Suppressor macrophage treated with lipopolysaccharide for 4 hours (primary cell): ENCODE results near the gene IL1RL2.
A peak's percentile ranks its signal among the peaks of the same experiment; 100 is the strongest.

ENCODE experiments used
- DNase-seq: peaks from one replicate; pipeline ENCODE4 v3.0.0-alpha.2; 2020

Gene IL1RL2

DNA sequence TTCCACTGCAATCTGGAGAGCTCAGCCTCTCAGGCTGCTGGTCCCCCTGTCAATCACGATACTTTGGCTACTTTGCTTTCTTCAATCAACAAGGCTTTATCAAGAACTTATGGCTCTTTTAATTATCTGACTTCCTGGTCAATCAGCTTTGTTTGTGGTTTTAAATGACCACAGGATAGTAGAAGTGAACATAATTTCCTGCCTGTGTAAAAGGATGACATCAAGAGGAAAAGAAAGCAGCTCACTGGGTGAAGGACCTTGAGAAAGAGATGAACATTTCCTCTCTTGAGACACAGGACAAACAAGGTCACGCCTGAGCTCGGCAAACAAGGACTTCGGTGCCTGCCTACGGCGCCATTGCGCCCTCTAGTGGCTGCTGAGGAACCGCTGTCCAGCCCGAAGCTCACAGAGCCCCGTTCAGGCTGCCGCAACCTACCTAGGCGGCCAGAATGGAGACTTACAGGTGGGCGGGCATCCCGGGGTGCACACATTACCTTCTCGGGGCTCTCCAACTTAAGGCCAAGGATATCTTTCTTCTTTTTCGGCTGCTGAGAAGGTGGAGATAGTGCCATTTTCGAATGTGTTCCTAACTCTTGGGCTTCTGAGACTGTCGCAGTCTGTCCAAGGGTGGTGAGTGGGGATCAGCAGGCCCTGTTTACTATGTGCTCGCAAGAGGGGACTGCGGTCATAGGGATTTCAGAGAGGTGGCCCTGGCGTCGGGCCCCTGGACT, 54.0 kb downstream of the IL1RL2 start:
- DNase-seq, result peak; percentile 98

- DNase-seq, result peak; percentile 61
Measured at GRCh38 chr2:102241616-102242305, 54.9 kb downstream of the IL1RL2 start.

DNA sequence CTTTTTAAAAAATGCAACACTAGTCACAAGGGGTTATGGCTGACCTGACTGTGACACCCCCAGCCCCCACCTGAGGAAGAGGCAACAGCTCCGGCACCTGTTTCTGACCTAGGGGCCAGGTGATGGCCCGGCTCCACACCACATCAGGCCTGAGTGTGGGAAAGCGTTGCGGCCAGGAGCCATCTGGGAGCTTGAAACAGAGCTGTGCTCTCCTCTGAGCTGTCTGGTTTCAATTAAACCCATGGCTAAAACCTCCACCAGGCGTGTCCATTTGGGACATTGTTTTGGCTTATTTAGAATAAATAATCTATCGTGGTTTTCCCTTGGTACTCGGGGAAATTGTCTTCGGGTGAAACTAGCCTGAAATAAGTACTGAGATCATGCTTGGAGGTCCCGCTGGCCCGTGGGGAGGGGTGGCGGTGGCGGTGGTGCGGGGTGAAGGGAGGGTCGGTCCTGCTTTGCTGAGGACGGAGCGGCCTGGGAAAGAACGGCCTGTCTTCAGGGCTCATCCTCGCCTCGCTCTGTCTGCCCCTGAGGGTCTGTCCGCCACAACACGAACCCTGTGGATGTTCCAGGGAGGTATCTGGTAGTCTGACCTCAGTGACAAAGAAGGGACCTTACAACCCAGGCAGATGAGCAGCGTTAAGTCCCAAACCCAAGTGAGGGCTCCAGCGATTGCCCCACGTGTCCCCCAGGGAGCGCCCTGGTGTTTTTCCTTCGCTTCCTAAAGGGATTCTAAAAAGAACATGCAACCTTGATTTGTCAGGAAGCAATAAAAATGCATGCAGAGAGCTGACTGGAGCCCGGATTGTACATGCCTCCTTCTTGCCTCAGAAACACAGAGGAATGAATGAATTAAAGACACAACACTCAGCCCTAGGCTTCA, 58.7 kb downstream of the IL1RL2 start:
- no peak for DNase-seq

- no peak for DNase-seq
Measured at GRCh38 chr2:102250278-102250821, 63.5 kb downstream of the IL1RL2 start.

DNA sequence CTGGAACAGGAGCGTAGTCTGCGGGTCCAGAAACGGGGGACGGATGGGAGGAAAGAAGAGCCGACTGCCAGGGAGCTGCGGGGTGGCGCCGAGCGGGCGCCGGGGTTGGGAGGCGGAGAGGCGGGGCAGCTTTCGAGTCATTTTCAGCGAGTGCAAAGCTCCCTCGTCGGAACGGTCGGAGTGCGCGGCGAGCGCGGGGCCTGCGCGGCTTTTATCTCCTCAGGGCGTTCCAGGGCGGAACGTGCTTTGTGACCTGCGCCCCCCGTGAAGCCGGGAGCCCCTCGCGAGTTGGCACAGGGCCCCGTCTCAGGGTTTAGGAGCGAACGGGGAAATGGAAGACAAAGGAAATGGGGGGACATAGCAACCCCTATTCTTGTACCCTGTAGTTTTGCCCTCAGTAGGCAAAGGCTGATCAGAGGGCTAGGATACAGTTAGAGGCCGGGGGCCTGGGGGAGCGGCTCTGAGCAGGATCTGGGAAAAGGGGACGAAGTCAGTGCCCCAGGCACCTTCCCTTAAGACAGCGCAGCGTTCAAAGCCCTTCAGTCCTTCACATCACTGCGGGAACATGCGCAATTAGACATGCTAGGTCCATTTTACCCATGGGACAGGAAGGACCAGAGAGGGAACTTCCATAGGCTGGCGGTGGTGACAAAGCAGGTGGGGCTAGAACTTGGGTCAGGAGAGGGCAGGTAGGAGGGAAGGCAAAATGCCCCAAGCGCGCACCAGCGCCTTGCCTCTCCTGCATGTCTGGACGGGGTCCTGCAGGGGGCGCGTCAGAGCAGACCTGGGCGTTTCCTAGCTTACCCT, 64.4 kb downstream of the IL1RL2 start:
- peak; percentile 65 for DNase-seq

DNA sequence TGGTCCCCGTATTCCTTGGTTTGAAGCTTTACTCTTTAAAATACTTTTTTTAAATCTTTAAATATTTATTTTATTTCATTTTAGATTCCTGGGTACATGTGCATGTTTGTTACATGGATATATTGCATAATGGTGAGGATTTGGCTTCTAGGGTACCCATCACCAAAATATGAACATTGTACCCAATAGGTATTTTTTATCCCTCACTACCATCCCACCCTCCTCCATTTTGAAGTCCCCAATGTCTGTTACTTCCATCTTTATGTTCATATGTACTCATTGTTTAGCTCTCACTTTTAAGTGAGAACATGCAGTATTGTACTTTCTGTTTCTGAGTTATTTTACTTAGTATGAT, 65.0 kb downstream of the IL1RL2 start:
- DNase-seq, result no peak

- no peak for DNase-seq
Measured at GRCh38 chr2:102252236-102252635, 65.4 kb downstream of the IL1RL2 start.

DNA sequence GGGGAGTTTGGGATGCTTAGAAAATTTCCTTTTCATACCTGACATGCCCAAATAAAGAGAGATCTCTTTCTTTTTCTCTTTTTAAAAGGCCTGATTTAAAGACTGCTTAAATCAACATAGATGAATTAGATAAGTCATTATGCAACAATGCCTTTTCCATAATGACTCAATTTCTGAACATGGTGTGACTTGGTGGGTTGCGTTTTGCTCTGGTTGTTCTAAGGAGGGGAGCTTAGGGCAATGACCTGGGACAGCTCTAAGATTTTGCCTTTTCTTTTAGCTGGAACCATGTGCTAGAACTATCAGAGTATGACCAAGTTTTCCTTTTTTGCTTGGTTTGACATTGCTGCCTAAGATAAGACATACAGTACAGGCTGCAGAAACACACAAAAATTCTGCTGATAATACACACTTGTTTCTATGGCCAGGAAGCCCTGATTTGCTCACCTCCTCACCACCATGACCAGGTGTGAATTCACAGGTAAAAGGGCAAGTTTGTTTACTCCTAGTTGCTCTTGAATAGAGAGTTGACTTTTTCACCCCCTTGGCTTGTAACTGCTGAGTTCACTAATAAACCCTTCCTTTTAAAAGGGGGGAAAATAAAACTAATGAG, 66.4 kb downstream of the IL1RL2 start:
- no peak for DNase-seq

DNA sequence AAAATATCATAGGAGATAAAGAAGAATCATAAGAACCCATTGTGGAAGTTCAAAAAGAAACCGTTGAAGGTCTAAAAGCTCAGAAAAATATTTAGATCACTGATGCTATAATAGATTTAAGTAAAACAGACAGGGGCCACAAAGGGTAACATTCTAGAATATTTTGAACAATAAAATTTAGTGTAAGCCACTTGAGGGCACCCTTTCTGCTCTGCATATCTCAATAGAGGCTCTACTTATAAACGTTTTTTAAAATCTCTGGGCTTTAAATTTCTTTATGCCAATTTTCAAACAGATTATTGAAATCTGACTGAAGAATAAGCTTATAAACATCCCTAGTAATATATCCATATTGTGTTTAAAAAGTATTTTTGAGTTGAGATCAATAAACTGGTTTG, 66.9 kb downstream of the IL1RL2 start:
- DNase-seq, result no peak

- DNase-seq, result peak; percentile 51
Measured at GRCh38 chr2:102256276-102256675, 69.5 kb downstream of the IL1RL2 start.

DNA sequence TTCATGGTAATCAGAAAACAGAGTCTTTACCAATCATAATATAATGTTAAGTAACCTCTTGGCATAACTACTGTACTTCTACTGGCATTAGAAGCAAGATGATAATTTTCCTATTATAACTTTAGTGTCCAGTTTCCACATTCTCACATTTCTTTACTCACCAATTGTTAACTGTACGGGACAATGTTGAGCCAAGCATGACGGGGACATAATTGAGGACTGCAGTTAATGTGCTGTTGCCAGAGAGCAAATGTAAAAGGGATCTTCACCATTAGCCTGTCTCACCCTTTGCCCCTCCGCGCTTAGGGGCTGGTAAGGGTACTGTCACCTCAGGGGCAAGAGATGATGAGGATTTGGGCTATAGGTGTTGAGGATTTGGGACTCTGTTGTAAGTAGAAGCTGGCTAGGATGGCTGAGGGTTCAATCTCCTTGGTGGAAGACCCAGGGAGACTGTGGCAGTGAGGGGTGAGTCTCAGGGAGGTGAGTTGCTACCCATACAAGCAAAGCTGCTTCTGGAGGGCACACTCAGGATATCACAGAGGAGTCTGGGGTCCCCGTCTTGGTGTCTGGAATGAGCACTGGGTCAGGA, 70.1 kb downstream of the IL1RL2 start:
- no peak for DNase-seq

- DNase-seq, result no peak
Measured at GRCh38 chr2:102258025-102258385, 71.2 kb downstream of the IL1RL2 start.

DNA sequence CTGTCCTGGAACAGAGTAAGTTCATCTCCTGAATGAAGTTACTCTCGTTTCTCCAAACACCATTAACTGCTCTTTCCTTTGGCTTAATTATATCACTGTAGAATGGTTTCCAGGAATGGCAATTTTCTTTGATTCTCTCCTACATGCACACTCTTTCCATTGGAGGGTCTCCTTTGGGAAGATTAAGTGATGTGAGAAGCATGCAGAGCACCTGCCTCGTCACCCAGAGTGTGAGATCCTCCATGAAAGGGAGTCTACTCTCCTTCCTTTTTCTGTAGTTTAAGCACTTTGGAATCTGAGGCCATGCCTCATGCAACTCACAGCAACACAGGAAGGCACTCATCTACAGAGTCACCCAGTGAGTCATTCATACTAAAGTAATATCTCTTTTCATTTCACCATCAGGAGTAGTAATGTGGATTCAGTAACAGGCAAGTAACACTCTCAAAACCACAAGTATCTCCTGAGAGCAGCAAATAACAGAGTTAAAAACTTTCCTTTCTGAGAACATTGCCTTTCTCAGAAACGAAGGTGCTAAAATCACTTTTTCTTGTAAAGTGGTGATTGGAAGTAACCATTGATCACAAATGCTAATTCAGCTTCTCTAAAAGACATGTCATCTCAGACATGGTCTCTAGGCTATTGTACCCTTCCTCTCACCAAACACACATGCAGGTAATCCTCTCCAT, 71.7 kb downstream of the IL1RL2 start:
- peak; percentile 84 for DNase-seq

- peak; percentile 32 for DNase-seq
Measured at GRCh38 chr2:102261467-102262135, 74.8 kb downstream of the IL1RL2 start.

DNA sequence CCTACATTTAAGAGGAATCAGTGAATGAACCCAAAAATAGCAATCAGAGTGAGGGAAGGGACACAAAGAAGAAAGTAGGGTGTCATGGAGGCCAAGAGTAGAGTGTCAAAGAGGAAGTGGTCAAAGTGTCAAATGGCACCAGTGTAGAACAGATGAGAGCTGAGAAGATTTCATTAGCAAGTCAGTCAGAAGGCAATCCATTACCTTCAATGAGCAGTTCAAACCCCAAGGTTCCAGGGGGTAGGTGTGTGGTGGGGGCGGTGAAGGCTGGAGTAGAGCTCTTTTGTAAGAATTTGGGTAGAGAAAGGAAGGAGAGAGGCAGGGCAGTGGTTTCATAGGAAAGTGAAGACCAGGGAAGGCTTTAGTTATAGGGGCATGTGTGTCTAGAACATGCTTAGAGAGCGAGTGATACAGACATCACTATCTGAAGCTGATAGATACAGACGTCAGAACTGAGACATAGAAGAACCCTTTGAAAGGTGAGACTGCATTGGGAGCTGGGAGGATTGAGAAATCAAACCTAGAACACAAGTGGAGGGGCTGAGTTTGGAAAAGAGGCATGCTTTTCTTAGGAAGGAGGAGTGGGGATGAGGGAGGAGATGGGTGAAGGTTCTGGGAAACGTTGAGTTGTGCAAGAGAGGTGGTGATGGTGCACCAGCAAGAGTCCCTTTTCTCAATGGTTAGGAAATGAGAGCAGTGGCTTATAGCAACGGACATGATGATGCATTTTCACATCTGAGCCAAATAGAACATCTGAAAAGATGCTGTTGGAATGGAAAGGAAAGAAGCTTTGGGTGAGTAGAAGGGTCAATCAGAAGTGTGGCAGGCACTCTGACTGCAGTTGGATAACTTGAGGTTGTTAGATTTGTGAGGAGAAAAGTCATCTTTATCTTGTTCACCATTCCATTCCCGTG, 75.7 kb downstream of the IL1RL2 start:
- no peak for DNase-seq

DNA sequence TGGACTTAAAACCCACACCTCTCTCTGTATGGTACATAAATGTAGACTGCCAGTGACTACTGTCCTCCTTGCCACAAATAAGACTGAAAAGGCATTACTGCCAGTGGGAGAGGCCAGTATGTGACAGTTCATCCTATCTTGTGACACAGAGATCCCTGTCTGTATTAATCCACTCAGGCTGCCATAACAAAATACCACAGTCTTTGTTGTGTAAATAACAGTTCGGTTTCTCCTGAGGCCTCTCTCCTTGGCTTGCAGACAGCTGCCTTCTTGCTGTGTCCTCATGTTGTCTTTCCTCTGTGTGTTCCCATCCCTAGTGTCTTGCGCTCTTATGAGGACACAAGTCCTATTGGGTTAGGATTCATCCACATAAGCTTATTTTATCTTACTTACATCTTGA, 78.1 kb downstream of the IL1RL2 start:
- no peak for DNase-seq

- DNase-seq, result no peak
Measured at GRCh38 chr2:102266204-102266603, 79.4 kb downstream of the IL1RL2 start.

GRCh38 chr2:102267774-102268173, 81.0 kb downstream of the IL1RL2 start:
- no peak for DNase-seq

GRCh38 chr2:102268510-102269199, 81.8 kb downstream of the IL1RL2 start:
- peak; percentile 14 for DNase-seq
